Loucy (cell line): ENCODE results near the gene KRTAP1-5.

Experiments used
- H2AFZ ChIP-seq: fragments of 200-600 bp; sonication (generic); 2 replicates; pipeline ENCODE4 v1.6.0; 2016; ENCODE audit warnings: antibody characterized with exemption, mild to moderate bottlenecking, low read length, moderate library complexity
- H3F3A ChIP-seq: fragments of 200-600 bp; 2 replicates; pipeline ENCODE4 v1.6.0; 2016; ENCODE audit warnings: antibody characterized with exemption, low read depth, mild to moderate bottlenecking
- H3K27me3 ChIP-seq: fragments of 200-600 bp; sonication (generic); 2 replicates; pipeline ENCODE4 v1.6.1; 2014; ENCODE audit warnings: low read length, mild to moderate bottlenecking; ENCODE audit not compliant: insufficient read depth, poor library complexity, severe bottlenecking
- H3K36me3 ChIP-seq: fragments of 200-600 bp; sonication (generic); 2 replicates; pipeline ENCODE4 v1.6.1; 2016; ENCODE audit warnings: low read length; ENCODE audit not compliant: insufficient read depth
- H3K4me1 ChIP-seq: fragments of 200-600 bp; sonication (generic); 2 replicates; pipeline ENCODE4 v1.5.1; 2014; ENCODE audit warnings: low read length, mild to moderate bottlenecking; ENCODE audit not compliant: insufficient read depth, poor library complexity, severe bottlenecking
- H3K4me2 ChIP-seq: fragments of 200-600 bp; sonication (generic); 2 replicates; pipeline ENCODE4 v1.6.0; 2014; ENCODE audit warnings: antibody characterized with exemption, low read length, low read depth, mild to moderate bottlenecking; ENCODE audit not compliant: poor library complexity, severe bottlenecking
- H3K4me3 ChIP-seq: fragments of 200-600 bp; sonication (generic); 2 replicates; pipeline ENCODE4 v1.5.1; 2014; ENCODE audit warnings: low read length, mild to moderate bottlenecking, mixed read lengths; ENCODE audit not compliant: poor library complexity, severe bottlenecking
- H3K79me2 ChIP-seq: fragments of 200-600 bp; sonication (generic); 2 replicates; pipeline ENCODE4 v1.6.1; 2014; ENCODE audit warnings: low read length; ENCODE audit not compliant: insufficient read depth
- H3K9ac ChIP-seq: fragments of 200-600 bp; sonication (generic); 2 replicates; pipeline ENCODE4 v1.6.0; 2014; ENCODE audit warnings: mild to moderate bottlenecking, low read depth, low read length, moderate library complexity; ENCODE audit not compliant: poor library complexity, severe bottlenecking
- H3K9me2 ChIP-seq: fragments of 200-600 bp; sonication (generic); replicated peaks from 2 replicates; pipeline ENCODE4 v1.6.1; 2016; ENCODE audit warnings: low read depth, low read length, mixed read lengths
- H3K9me3 ChIP-seq: fragments of 200-600 bp; sonication (generic); 2 replicates; pipeline ENCODE4 v1.6.1; 2014; ENCODE audit warnings: mild to moderate bottlenecking, antibody characterized with exemption, low read length, low read depth; ENCODE audit not compliant: insufficient read depth
- H4K20me1 ChIP-seq: fragments of 200-600 bp; sonication (generic); 2 replicates; pipeline ENCODE4 v1.6.0; 2014; ENCODE audit warnings: antibody characterized with exemption, low read length, mild to moderate bottlenecking; ENCODE audit not compliant: insufficient read depth, poor library complexity, severe bottlenecking
- EZH2phosphoT487 ChIP-seq: fragments of 200-600 bp; IDR thresholded peaks from 2 replicates; pipeline ENCODE4 v1.6.1; 2018; ENCODE audit warnings: antibody characterized with exemption, mild to moderate bottlenecking, moderate library complexity, borderline replicate concordance
- TF ChIP-seq, protein P1 (sequence below): fragments of 200-600 bp; sonication (generic); conservative IDR thresholded peaks from 2 replicates; pipeline ENCODE4 v1.5.1; 2014; ENCODE audit warnings: mild to moderate bottlenecking, antibody characterized with exemption, low read length

Gene KRTAP1-5

DNA sequence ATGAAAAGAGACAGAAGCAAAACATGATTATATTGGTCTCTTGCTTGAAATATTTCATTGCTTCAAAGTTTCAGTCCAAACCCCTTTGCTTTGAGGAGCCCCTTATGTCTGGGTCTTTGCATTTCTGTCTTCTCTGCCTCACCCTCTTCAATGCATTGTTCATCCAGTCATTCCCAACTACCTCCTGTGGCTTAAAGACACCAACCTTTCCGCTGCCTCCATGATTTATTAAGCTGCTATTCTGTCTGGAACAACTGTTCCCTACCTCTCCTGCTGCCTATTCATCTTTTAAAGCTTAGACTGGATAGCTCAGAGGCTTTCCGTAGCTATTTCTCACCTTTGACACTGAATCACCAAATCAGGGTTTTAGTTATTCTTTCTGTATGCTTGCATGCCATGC is 29.6 kb downstream of the KRTAP1-5 start:
- no peaks in the 10 kb centered on the region for H3K4me1 ChIP-seq
- no peak overlapping the region for H3K9ac ChIP-seq
- no peaks in the 10 kb centered on the region for H3K9me2 ChIP-seq
- no peaks in the 10 kb centered on the region for H3K9me3 ChIP-seq
- H3K36me3 ChIP-seq = no peaks in the 10 kb centered on the region
- H3K4me2 ChIP-seq = no peak overlapping the region
- no peaks in the 10 kb centered on the region for H3K27me3 ChIP-seq
- TF ChIP-seq EZH2phosphoT487 = no peak
- H3K4me3 ChIP-seq = no peak overlapping the region
- no peaks in the 10 kb centered on the region for H3F3A ChIP-seq
- H3K79me2 ChIP-seq = no peaks in the 10 kb centered on the region
- H4K20me1 ChIP-seq = no peaks in the 10 kb centered on the region
- H2AFZ ChIP-seq = no peak overlapping the region

DNA sequence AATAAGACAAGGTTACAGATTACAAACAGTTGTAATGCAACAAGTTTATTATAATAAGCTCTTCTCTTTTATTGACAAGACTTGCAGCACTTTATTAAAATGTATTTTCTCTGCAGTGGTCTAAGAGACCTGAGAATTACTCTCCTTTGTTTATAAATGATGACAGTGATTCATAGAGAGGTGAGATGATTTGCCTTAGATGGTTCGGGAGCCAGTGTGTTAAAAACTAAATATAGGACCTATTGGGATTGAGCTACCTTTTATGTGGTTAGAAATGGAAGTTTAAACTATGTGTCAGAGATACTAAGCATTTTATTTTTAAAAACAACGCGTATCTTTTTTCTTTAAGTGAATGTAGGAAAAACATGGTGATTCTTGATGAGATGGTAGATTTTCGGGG is 30.2 kb downstream of the KRTAP1-5 start:
- Histone ChIP-seq H3K36me3 (no peaks in the 10 kb centered on the region), H2AFZ (no peak overlapping the region)
- TF ChIP-seq, protein P1, sequence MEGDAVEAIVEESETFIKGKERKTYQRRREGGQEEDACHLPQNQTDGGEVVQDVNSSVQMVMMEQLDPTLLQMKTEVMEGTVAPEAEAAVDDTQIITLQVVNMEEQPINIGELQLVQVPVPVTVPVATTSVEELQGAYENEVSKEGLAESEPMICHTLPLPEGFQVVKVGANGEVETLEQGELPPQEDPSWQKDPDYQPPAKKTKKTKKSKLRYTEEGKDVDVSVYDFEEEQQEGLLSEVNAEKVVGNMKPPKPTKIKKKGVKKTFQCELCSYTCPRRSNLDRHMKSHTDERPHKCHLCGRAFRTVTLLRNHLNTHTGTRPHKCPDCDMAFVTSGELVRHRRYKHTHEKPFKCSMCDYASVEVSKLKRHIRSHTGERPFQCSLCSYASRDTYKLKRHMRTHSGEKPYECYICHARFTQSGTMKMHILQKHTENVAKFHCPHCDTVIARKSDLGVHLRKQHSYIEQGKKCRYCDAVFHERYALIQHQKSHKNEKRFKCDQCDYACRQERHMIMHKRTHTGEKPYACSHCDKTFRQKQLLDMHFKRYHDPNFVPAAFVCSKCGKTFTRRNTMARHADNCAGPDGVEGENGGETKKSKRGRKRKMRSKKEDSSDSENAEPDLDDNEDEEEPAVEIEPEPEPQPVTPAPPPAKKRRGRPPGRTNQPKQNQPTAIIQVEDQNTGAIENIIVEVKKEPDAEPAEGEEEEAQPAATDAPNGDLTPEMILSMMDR = no peak
- TF ChIP-seq EZH2phosphoT487 = no peak

DNA sequence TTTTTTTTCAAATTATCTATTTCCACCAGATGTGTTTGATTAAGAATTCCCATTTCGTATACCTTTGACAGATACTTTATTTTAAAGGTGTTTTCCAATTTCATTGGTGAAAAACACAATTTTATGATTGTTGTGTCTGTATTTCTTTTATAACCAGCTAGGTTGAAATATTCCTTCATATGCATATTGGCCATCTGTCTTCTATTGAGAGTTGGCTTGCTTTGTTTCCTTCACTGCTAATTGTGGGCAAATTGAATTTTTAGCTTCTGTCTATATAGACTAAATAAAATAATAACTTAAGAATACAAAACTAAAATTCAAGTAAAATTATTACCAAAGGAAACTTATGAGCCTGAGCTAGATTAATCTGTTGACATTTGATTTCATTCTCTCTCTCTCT is 31.9 kb downstream of the KRTAP1-5 start:
- no peak overlapping the region for H3K4me3 ChIP-seq
- H3K36me3 ChIP-seq = no peaks in the 10 kb centered on the region
- H3K27me3 ChIP-seq = no peaks in the 10 kb centered on the region
- no peaks in the 10 kb centered on the region for H4K20me1 ChIP-seq
- no peaks in the 10 kb centered on the region for H3F3A ChIP-seq
- H3K9me2 ChIP-seq = no peaks in the 10 kb centered on the region
- no peaks in the 10 kb centered on the region for H3K4me1 ChIP-seq
- no peak overlapping the region for H2AFZ ChIP-seq
- TF ChIP-seq, protein P1 = no peak
- no peak for TF ChIP-seq EZH2phosphoT487
- H3K79me2 ChIP-seq = no peaks in the 10 kb centered on the region
- H3K9ac ChIP-seq = no peak overlapping the region
- H3K4me2 ChIP-seq = no peak overlapping the region
- no peaks in the 10 kb centered on the region for H3K9me3 ChIP-seq

More for the DNA sequence above, 30.2 kb downstream of the KRTAP1-5 start:
- H3K4me1 ChIP-seq = no peaks in the 10 kb centered on the region
- no peak overlapping the region for H3K4me3 ChIP-seq
- no peak overlapping the region for H3K9ac ChIP-seq
- no peaks in the 10 kb centered on the region for H4K20me1 ChIP-seq
- no peaks in the 10 kb centered on the region for H3K9me2 ChIP-seq
- no peaks in the 10 kb centered on the region for H3K79me2 ChIP-seq
- no peak overlapping the region for H3K4me2 ChIP-seq
- no peaks in the 10 kb centered on the region for H3K9me3 ChIP-seq
- no peaks in the 10 kb centered on the region for H3F3A ChIP-seq
- no peaks in the 10 kb centered on the region for H3K27me3 ChIP-seq

DNA sequence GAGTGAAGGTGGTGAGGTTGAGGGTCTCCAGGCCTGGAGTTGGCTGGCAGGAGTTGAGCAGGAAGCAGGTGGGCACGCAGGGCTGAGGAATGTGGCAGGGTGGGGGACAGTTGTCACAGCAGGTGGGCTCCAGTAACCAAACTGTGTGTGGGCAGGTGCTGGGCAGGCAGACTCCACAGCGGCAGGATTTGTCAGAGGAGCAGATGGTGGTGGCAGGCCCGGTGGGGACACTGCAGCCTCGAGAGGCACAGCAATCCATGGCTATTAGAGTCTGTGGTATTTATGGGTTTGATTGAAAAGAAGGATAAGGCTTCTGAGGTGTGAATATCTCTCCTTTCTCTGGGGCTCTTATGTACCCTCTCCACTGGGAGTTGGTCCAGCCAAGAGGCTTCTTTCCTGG is 33.2 kb downstream of the KRTAP1-5 start, which contains the start of gene KRTAP3-3:
Gene KRTAP3-3, minus strand, starts transcription at position 326 of the 400 bp plus-strand sequence. Its CDS starts 67 bp downstream, at position 259.
- H3K9ac ChIP-seq = no peak within 1 kb of the TSS
- H3K4me3 ChIP-seq = no peak within 1 kb of the TSS
- no peaks in the 10 kb centered on the region for H3K9me2 ChIP-seq
- H2AFZ ChIP-seq = no peak within 1 kb of the TSS
- H3K4me1 ChIP-seq = no peaks in the 10 kb centered on the region
- H3K79me2 ChIP-seq = no peaks in the 10 kb centered on the region
- no peaks in the 10 kb centered on the region for H4K20me1 ChIP-seq
- TF ChIP-seq, protein P1 = no peak
- no peak for TF ChIP-seq EZH2phosphoT487
- H3K27me3 ChIP-seq = no peaks in the 10 kb centered on the region
- H3K9me3 ChIP-seq = no peaks in the 10 kb centered on the region
- H3F3A ChIP-seq = no peaks in the 10 kb centered on the region
- H3K4me2 ChIP-seq = no peak within 1 kb of the TSS
- no peaks in the 10 kb centered on the region for H3K36me3 ChIP-seq
